HL-60 (cell line): Measurements from ENCODE around the gene TCP1.

ENCODE experiments used
- CTCF ChIP-seq: IDR thresholded peaks from one replicate; pipeline ENCODE4 v1.5.1; 2011; ENCODE audit warnings: low read length, control low read depth, inconsistent platforms; ENCODE audit not compliant: insufficient read depth
- GABPA ChIP-seq: IDR thresholded peaks from 2 replicates; pipeline ENCODE4 v1.6.1; 2012; ENCODE audit warnings: low read depth

- TF ChIP-seq CTCF (no peak), GABPA (no peak)
These were observed 12.5 kb upstream of the TCP1 start for GRCh38 chr6:159801935-159802334.
